Neural progenitor cell (in vitro differentiated cells): ENCODE data around the gene TMEM221.

Experiments used
- EZH2 ChIP-seq: fragments of 200-600 bp; sonication (generic); IDR thresholded peaks from 2 replicates; pipeline ENCODE4 v1.6.1; 2017; ENCODE audit warnings: antibody characterized with exemption, mild to moderate bottlenecking, moderate library complexity
- TF ChIP-seq, protein P1 (sequence below): fragments of 200-600 bp; sonication (generic); IDR thresholded peaks from 2 replicates; pipeline ENCODE4 v1.5.1; 2017; ENCODE audit warnings: antibody characterized with exemption, mild to moderate bottlenecking

DNA sequence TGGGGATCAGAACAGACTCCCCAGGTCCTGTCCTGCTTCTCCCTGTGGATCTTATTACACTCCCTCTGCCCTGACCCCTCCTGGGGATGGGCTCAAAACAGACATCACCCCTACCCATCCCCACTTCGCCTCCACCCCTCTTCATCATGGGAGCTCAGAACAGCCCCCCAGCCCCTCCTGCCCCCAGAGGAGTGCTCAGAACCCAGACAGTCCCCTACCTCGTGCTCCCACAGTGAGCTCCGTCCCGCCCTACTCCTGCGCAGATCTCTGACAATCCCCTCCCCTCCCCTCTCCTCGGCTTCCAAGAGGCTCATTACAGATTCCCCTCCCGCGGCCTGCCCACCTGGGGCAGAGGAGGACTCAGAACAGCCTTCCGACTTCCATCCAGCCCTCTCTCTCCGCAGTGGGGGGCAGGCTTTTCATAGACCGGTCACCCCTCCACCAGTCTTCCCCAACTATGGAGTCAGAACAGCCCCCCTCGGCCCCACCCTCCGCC, 6.2 kb upstream of the TMEM221 start:
- no peak for TF ChIP-seq EZH2
- TF ChIP-seq, protein P1, sequence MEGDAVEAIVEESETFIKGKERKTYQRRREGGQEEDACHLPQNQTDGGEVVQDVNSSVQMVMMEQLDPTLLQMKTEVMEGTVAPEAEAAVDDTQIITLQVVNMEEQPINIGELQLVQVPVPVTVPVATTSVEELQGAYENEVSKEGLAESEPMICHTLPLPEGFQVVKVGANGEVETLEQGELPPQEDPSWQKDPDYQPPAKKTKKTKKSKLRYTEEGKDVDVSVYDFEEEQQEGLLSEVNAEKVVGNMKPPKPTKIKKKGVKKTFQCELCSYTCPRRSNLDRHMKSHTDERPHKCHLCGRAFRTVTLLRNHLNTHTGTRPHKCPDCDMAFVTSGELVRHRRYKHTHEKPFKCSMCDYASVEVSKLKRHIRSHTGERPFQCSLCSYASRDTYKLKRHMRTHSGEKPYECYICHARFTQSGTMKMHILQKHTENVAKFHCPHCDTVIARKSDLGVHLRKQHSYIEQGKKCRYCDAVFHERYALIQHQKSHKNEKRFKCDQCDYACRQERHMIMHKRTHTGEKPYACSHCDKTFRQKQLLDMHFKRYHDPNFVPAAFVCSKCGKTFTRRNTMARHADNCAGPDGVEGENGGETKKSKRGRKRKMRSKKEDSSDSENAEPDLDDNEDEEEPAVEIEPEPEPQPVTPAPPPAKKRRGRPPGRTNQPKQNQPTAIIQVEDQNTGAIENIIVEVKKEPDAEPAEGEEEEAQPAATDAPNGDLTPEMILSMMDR, result no peak
